HCT116 (cell line): ENCODE results near the gene DAAM2. TPM values are rescaled to one million over a fixed set of nuclear protein-coding genes. Genes with fewer than 3 reads are reported as not detected.

ENCODE experiments used
- ATAC-seq: fragments of 200-7000 bp; cut with Tn5 transposase; 2 replicates; pipeline ENCODE4 v1.9.1; 2020; ENCODE audit warnings: mild to moderate bottlenecking, moderate library complexity
- BruUV-seq: library from RNA; stranded (reverse); fragments of 400-500 nt; replicated peaks from 2 replicates; lab custom pipeline; 2021; lab: Mats Ljungman, UMichigan
- CTCF ChIA-PET: fragments of 300-600 bp; sonication (Branson Sonifier 250); formaldehyde crosslinking; loops from one replicate; lab custom pipeline; 2021; ENCODE audit warnings: antibody characterized with exemption; lab: Charles Lee
- POLR2A ChIA-PET: fragments of 300-600, 350-600 bp; sonication (Branson Sonifier 250); formaldehyde crosslinking; loops from one replicate; lab custom pipeline; 2021; ENCODE audit warnings: antibody characterized with exemption; lab: Charles Lee
- RAD21 ChIA-PET, 2 experiments: fragments of 300-600 bp; sonication (Branson Sonifier 250); formaldehyde crosslinking; loops; one replicate each; lab custom pipeline; 2023; ENCODE audit warnings: low total read pairs in 2 of 2; ENCODE audit not compliant: uncharacterized antibody in 2 of 2, unreplicated experiment in 2 of 2, low non-redundant PET in 1 of 2; lab: Charles Lee
- DNase-seq: peaks from one replicate; pipeline ENCODE4 v3.0.0-alpha.2; 2010; ENCODE audit warnings: low read depth, low spot score
- H2AFZ ChIP-seq: fragments of 200-600 bp; shearing (Covaris generic), sonication (generic); 2 replicates; pipeline ENCODE4 v1.6.1; 2017; ENCODE audit warnings: low read depth, mixed run types, mixed read lengths, antibody characterized with exemption, low read length; ENCODE audit not compliant: poor library complexity, severe bottlenecking
- H3K27ac ChIP-seq: 2 replicates; pipeline ENCODE4 v1.5.1; 2012; ENCODE audit warnings: low read depth, low read length
- H3K27me3 ChIP-seq: fragments of 200-600 bp; sonication (generic); 2 replicates; pipeline ENCODE4 v1.6.1; 2016; ENCODE audit warnings: mixed run types, low read length, mixed read lengths; ENCODE audit not compliant: insufficient read depth
- H3K36me3 ChIP-seq, 2 experiments: fragments of 200-500 bp in 1 of 2; fragments of 200-600 bp in 1 of 2; sonication (Bioruptor generic) in 1 of 2; sonication (generic) in 1 of 2; 2 replicates each; pipeline versions ENCODE4 v1.5.1 to v1.6.1; 2014 to 2016; ENCODE audit warnings: low read length in 2 of 2, inconsistent platforms in 1 of 2, mixed read lengths in 1 of 2, mixed run types in 1 of 2; ENCODE audit not compliant: insufficient read depth in 2 of 2, control insufficient read depth in 1 of 2
- H3K4me1 ChIP-seq, 2 experiments: fragments of 200-600 bp in 1 of 2; sonication (generic) in 1 of 2; 2 replicates each; pipeline versions ENCODE4 v1.5.1 to v1.6.1; 2012 to 2017; ENCODE audit warnings: low read length in 2 of 2, inconsistent platforms in 1 of 2, mild to moderate bottlenecking in 1 of 2, mixed read lengths in 1 of 2, mixed run types in 1 of 2, moderate library complexity in 1 of 2; ENCODE audit not compliant: insufficient read depth in 2 of 2, control insufficient read depth in 1 of 2
- H3K4me2 ChIP-seq: fragments of 200-600 bp; sonication (generic); 2 replicates; pipeline ENCODE4 v1.6.1; 2017; ENCODE audit warnings: mixed run types, low read length, mixed read lengths
- H3K4me3 ChIP-seq, 2 experiments: fragments of 200-600 bp in 1 of 2; sonication (generic) in 1 of 2; replicated peaks in 1 of 2; 2 replicates each; pipeline ENCODE4 v1.5.1; 2011 to 2016; ENCODE audit warnings: low read length in 2 of 2, control low read depth in 1 of 2, low read depth in 1 of 2, mild to moderate bottlenecking in 1 of 2, mixed read lengths in 1 of 2, mixed run types in 1 of 2
- H3K79me2 ChIP-seq: fragments of 200-600 bp; sonication (generic); 2 replicates; pipeline ENCODE4 v1.6.1; 2017; ENCODE audit warnings: mild to moderate bottlenecking, mixed run types, low read length, moderate library complexity, mixed read lengths; ENCODE audit not compliant: insufficient read depth
- H3K9ac ChIP-seq: fragments of 200-600 bp; sonication (generic); 2 replicates; pipeline ENCODE4 v1.6.1; 2016; ENCODE audit warnings: low read length, mixed read lengths
- H3K9me2 ChIP-seq: fragments of 200-600 bp; sonication (generic), shearing (Covaris generic); 2 replicates; pipeline ENCODE4 v1.6.1; 2017; ENCODE audit warnings: mixed run types, mild to moderate bottlenecking, moderate library complexity; ENCODE audit not compliant: insufficient read depth
- H3K9me3 ChIP-seq, 2 experiments: fragments of 200-500 bp in 1 of 2; fragments of 200-600 bp in 1 of 2; sonication (Bioruptor generic) in 1 of 2; sonication (generic) in 1 of 2; 2 replicates each; pipeline ENCODE4 v1.6.1; 2014 to 2017; ENCODE audit warnings: low read length in 2 of 2, mixed read lengths in 2 of 2, inconsistent platforms in 1 of 2, low read depth in 1 of 2, mild to moderate bottlenecking in 1 of 2, mixed run types in 1 of 2, moderate library complexity in 1 of 2; ENCODE audit not compliant: control insufficient read depth in 1 of 2, insufficient read depth in 1 of 2
- H4K20me1 ChIP-seq: fragments of 200-600 bp; sonication (generic), shearing (Covaris generic); 2 replicates; pipeline ENCODE4 v1.6.1; 2017; ENCODE audit warnings: mixed run types, mild to moderate bottlenecking, moderate library complexity; ENCODE audit not compliant: insufficient read depth
- ATF3 ChIP-seq: IDR thresholded peaks from 2 replicates; pipeline ENCODE4 v1.6.1; 2012
- CBX3 ChIP-seq: IDR thresholded peaks from 2 replicates; pipeline ENCODE4 v1.6.1; 2012; ENCODE audit warnings: low read depth
- CEBPB ChIP-seq: IDR thresholded peaks from 2 replicates; pipeline ENCODE4 v1.6.1; 2012; ENCODE audit warnings: low read depth
- CTCF ChIP-seq, 3 experiments: fragments of 200-600 bp in 1 of 3; sonication (generic) in 1 of 3; IDR thresholded peaks in 2 of 3; conservative IDR thresholded peaks in 1 of 3; 2 replicates each; pipeline ENCODE4 v1.5.1; 2012 to 2017; ENCODE audit warnings: low read depth in 2 of 3, low read length in 2 of 3, antibody characterized with exemption in 1 of 3, borderline replicate concordance in 1 of 3, control low read depth in 1 of 3, mild to moderate bottlenecking in 1 of 3, mixed read lengths in 1 of 3, mixed run types in 1 of 3, moderate library complexity in 1 of 3; ENCODE audit not compliant: insufficient read depth in 1 of 3
- ELF1 ChIP-seq: IDR thresholded peaks from 2 replicates; pipeline ENCODE4 v1.6.1; 2012; ENCODE audit warnings: low read depth, borderline replicate concordance
- EZH2phosphoT487 ChIP-seq: fragments of 200-600 bp; IDR thresholded peaks from 2 replicates; pipeline ENCODE4 v1.6.1; 2018; ENCODE audit warnings: antibody characterized with exemption, borderline replicate concordance
- FOSL1 ChIP-seq: IDR thresholded peaks from 2 replicates; pipeline ENCODE4 v1.6.1; 2012; ENCODE audit warnings: low read depth
- JUND ChIP-seq: IDR thresholded peaks from 2 replicates; pipeline ENCODE4 v1.6.1; 2012
- MAX ChIP-seq: IDR thresholded peaks from 2 replicates; pipeline ENCODE4 v1.6.1; 2012
- POLR2A ChIP-seq: IDR thresholded peaks from 2 replicates; pipeline ENCODE4 v1.7.0; 2011; ENCODE audit warnings: borderline replicate concordance; ENCODE audit not compliant: insufficient read depth, insufficient read length; ENCODE audit errors: extremely low read depth
- POLR2AphosphoS5 ChIP-seq: IDR thresholded peaks from 2 replicates; pipeline ENCODE4 v1.6.1; 2011; ENCODE audit warnings: mild to moderate bottlenecking, low read depth, low read length, moderate library complexity
- SP1 ChIP-seq: IDR thresholded peaks from 2 replicates; pipeline ENCODE4 v1.6.1; 2012; ENCODE audit warnings: low read depth
- YY1 ChIP-seq: IDR thresholded peaks from 2 replicates; pipeline ENCODE4 v1.6.1; 2011; ENCODE audit warnings: low read length, low read depth, moderate library complexity, mild to moderate bottlenecking; ENCODE audit not compliant: insufficient replicate concordance; ENCODE audit errors: extremely low read depth
- ZFX ChIP-seq: fragments of 450-650 bp; IDR thresholded peaks from 2 replicates; pipeline ENCODE4 v1.6.1; 2017
- intact Hi-C: fragments of 100-400 bp; cut with micrococcal nuclease; formaldehyde crosslinking; loops from 2 replicates; pipeline ENCODE4 v1.10.0; 2022
- total RNA-seq: library from RNA; stranded (reverse); gene quantifications from one replicate; pipeline ENCODE4 v1.2.1, GENCODE V29; 2021; ENCODE audit not compliant: unreplicated experiment

The DAAM2 gene
- total RNA-seq, 1 experiment from 2014 or later, result not detected

GRCh38 chr6:39840781-39841180, 48.6 kb downstream of the DAAM2 start:
- CTCF ChIA-PET, result no interaction called here
- H3K9ac ChIP-seq, result no peak overlapping the region

GRCh38 chr6:39841291-39841690, 49.1 kb downstream of the DAAM2 start:
- Histone ChIP-seq H3K4me3 (no peak overlapping the region), H3K9me3 (no peaks in the 10 kb centered on the region), H3K9me2 (no peaks in the 10 kb centered on the region), H2AFZ (no peak overlapping the region), H3K27ac (no peak overlapping the region), H3K9ac (no peak overlapping the region), H3K36me3 (no peaks in the 10 kb centered on the region), H3K79me2 (no peaks in the 10 kb centered on the region)
- no peak for ATAC-seq
- no peak for DNase-seq
- CTCF ChIA-PET, result no interaction called here
- intact Hi-C loops, result no loop called here
- POLR2A ChIA-PET, result no interaction called here
- RAD21 ChIA-PET, result no interaction called here
- BruUV-seq, result no TSS peak
- TF ChIP-seq CBX3 (no peak), CTCF (IDR thresholded peaks at IDR 0.05 in 2 of 3, conservative IDR thresholded peaks at IDR 0.05 in 1 of 3; ENCODE audit: borderline replicate concordance in 1 of 3, insufficient read depth in 1 of 3, low read depth in 2 of 3, low read length in 2 of 3) (no peak), YY1 (no peak), POLR2A (no peak), FOSL1 (no peak)
- TF ChIP-seq, all 23 proteins: peak for 0
- no peaks in the 10 kb centered on the region for H3K4me1 ChIP-seq
- H3K4me2 ChIP-seq, result no peak overlapping the region
- H3K27me3 ChIP-seq, result peaks cover 14% of the 10 kb centered on the region
- no peaks in the 10 kb centered on the region for H4K20me1 ChIP-seq

More at GRCh38 chr6:39840781-39841180, 48.6 kb downstream of the DAAM2 start:
- H3K4me3 ChIP-seq, result no peak overlapping the region
- H2AFZ ChIP-seq, result no peak overlapping the region
- H3K9me3 ChIP-seq, result no peaks in the 10 kb centered on the region
- DNase-seq (no peak), ATAC-seq (no peak)
- H3K4me1 ChIP-seq, result no peaks in the 10 kb centered on the region
- no peak overlapping the region for H3K4me2 ChIP-seq
- H3K36me3 ChIP-seq, result no peaks in the 10 kb centered on the region
- ChIA-PET RAD21 (no interaction called here), POLR2A (no interaction called here)
- TF ChIP-seq ZFX (no peak), ATF3 (no peak), EZH2phosphoT487 (no peak), CEBPB (no peak), JUND (no peak), MAX (no peak), YY1 (no peak), POLR2AphosphoS5 (no peak), ELF1 (no peak), SP1 (no peak)
- peaks cover 18% of the 10 kb centered on the region for H3K27me3 ChIP-seq
- H3K79me2 ChIP-seq, result no peaks in the 10 kb centered on the region
- H4K20me1 ChIP-seq, result no peaks in the 10 kb centered on the region
- H3K27ac ChIP-seq, result no peak overlapping the region
- BruUV-seq, result no TSS peak
- intact Hi-C loops, result no loop called here
- no peaks in the 10 kb centered on the region for H3K9me2 ChIP-seq
